ENCODE results near the gene ARL2BP. TPM values are rescaled to one million over a fixed set of nuclear protein-coding genes. Genes with fewer than 3 reads are reported as not detected.
A peak's percentile ranks its signal among the peaks of the same experiment; 100 is the strongest.

ARL2BP gene
- total RNA-seq, 1 experiment from 2014 or later, result 33.1 TPM

GRCh38 chr16:57299009-57299718 is 54.1 kb downstream of the ARL2BP start:
- CTCF ChIA-PET, result no interaction called here
- intact Hi-C loops (cut with micrococcal nuclease; ENCODE audit: unreplicated experiment), result no loop called here
- no peaks in the 10 kb centered on the region for H3K36me3 ChIP-seq (ENCODE audit: insufficient read depth, low read length, poor library complexity, severe bottlenecking)
- H3K9me3 ChIP-seq (ENCODE audit: low read depth, low read length, poor library complexity, severe bottlenecking), result no peaks in the 10 kb centered on the region
- peak overlapping the region; percentile 62 for H3K27ac ChIP-seq (ENCODE audit: low read depth, low read length, poor library complexity, severe bottlenecking)
- POLR2A ChIA-PET (ENCODE audit: low non-redundant PET), result no interaction called here
- 0 out of 2 replicates have a peak, but pooled peaks have one; percentile 16 for TF ChIP-seq CTCF (conservative IDR thresholded peaks at IDR 0.05; ENCODE audit: low read depth, low read length)
- no peak for TF ChIP-seq EZH2 (IDR thresholded peaks at IDR 0.05; ENCODE audit: borderline replicate concordance, low read depth, low read length, poor library complexity, severe bottlenecking)
- peaks cover 4% of the 10 kb centered on the region for H3K4me1 ChIP-seq (ENCODE audit: insufficient read depth, low read length, poor library complexity, severe bottlenecking)
- DNase-seq (ENCODE audit: low spot score), result peak; percentile 91
- no TSS peak for BruUV-seq (replicated peaks)
- H3K27me3 ChIP-seq (replicated peaks; ENCODE audit: insufficient read depth, low read depth, low read length, poor library complexity), result no peaks in the 10 kb centered on the region
- H3K4me3 ChIP-seq (ENCODE audit: low read depth, low read length, poor library complexity, severe bottlenecking), result peak overlapping the region; percentile 60

- CTCF ChIA-PET, result interaction anchor here (0.6 to 1.6 kb wide), 6 partner anchors 12 to 674 kb away, joined by 3 to 25 read pairs (median 6); partner anchors contain the start of gene MT1E
- POLR2A ChIA-PET (ENCODE audit: low non-redundant PET), result no interaction called here
- intact Hi-C loops (cut with micrococcal nuclease; ENCODE audit: unreplicated experiment), result loop anchor here (1.0 to 2.0 kb wide), 4 partner anchors 117 to 219 kb away; no protein-coding TSS in a partner anchor
- no TSS peak for BruUV-seq (replicated peaks)
- no peaks in the 10 kb centered on the region for H3K9me3 ChIP-seq (ENCODE audit: low read depth, low read length, poor library complexity, severe bottlenecking)
- peak overlapping the region; percentile 60 for H3K4me3 ChIP-seq (ENCODE audit: low read depth, low read length, poor library complexity, severe bottlenecking)
- TF ChIP-seq EZH2 (IDR thresholded peaks at IDR 0.05; ENCODE audit: borderline replicate concordance, low read depth, low read length, poor library complexity, severe bottlenecking), result no peak
- TF ChIP-seq CTCF (conservative IDR thresholded peaks at IDR 0.05; ENCODE audit: low read depth, low read length), result no peak
- H3K36me3 ChIP-seq (ENCODE audit: insufficient read depth, low read length, poor library complexity, severe bottlenecking), result no peaks in the 10 kb centered on the region
- DNase-seq (ENCODE audit: low spot score), result peak; percentile 97
- H3K27ac ChIP-seq (ENCODE audit: low read depth, low read length, poor library complexity, severe bottlenecking), result peak overlapping the region; percentile 66
- H3K27me3 ChIP-seq (replicated peaks; ENCODE audit: insufficient read depth, low read depth, low read length, poor library complexity), result no peaks in the 10 kb centered on the region
- H3K4me1 ChIP-seq (ENCODE audit: insufficient read depth, low read length, poor library complexity, severe bottlenecking), result peaks cover 4% of the 10 kb centered on the region
These were observed 54.8 kb downstream of the ARL2BP start for GRCh38 chr16:57299719-57300386.

GRCh38 chr16:57300387-57301125 is 55.5 kb downstream of the ARL2BP start:
- ChIA-PET POLR2A (ENCODE audit: low non-redundant PET) (no interaction called here), CTCF (interaction anchor here (0.6 to 1.6 kb wide), 6 partner anchors 117 to 675 kb away, joined by 3 to 25 read pairs (median 6); partner anchors contain the start of gene MT1E)
- peak overlapping the region; percentile 60 for H3K4me3 ChIP-seq (ENCODE audit: low read depth, low read length, poor library complexity, severe bottlenecking)
- H3K4me1 ChIP-seq (ENCODE audit: insufficient read depth, low read length, poor library complexity, severe bottlenecking), result peaks cover 4% of the 10 kb centered on the region
- H3K27ac ChIP-seq (ENCODE audit: low read depth, low read length, poor library complexity, severe bottlenecking), result peak overlapping the region; percentile 66
- no peaks in the 10 kb centered on the region for H3K36me3 ChIP-seq (ENCODE audit: insufficient read depth, low read length, poor library complexity, severe bottlenecking)
- H3K9me3 ChIP-seq (ENCODE audit: low read depth, low read length, poor library complexity, severe bottlenecking), result no peaks in the 10 kb centered on the region
- no peaks in the 10 kb centered on the region for H3K27me3 ChIP-seq (replicated peaks; ENCODE audit: insufficient read depth, low read depth, low read length, poor library complexity)
- intact Hi-C loops (cut with micrococcal nuclease; ENCODE audit: unreplicated experiment), result loop anchor here (1.0 to 2.0 kb wide), 4 partner anchors 117 to 219 kb away; no protein-coding TSS in a partner anchor
- TF ChIP-seq EZH2 (IDR thresholded peaks at IDR 0.05; ENCODE audit: borderline replicate concordance, low read depth, low read length, poor library complexity, severe bottlenecking) (no peak), CTCF (conservative IDR thresholded peaks at IDR 0.05; ENCODE audit: low read depth, low read length) (peak; percentile 98)
- BruUV-seq (replicated peaks), result no TSS peak
- peak; percentile 99 for DNase-seq (ENCODE audit: low spot score)
